Heart left ventricle (tissue), 16 donors: ENCODE measurements around the gene FYN. TPM values are rescaled to one million over a fixed set of nuclear protein-coding genes. Genes with fewer than 3 reads are reported as not detected.
A peak's percentile ranks its signal among the peaks of the same experiment; 100 is the strongest.

Experiments
- ATAC-seq, 4 donors: fragments of 200-7000 bp; cut with Tn5 transposase; one replicate each; pipeline ENCODE4 v1.9.1; 2020 to 2022; ENCODE audit warnings: moderate library complexity in 4 of 4, mild to moderate bottlenecking in 3 of 4, moderate number of reproducible peaks in 1 of 4
- DNase-seq, 5 donors: peaks; one replicate each; pipeline ENCODE4 v3.0.0-alpha.2; 2020
- H3K27ac ChIP-seq, 12 donors: fragments of 200-600 bp; sonication (generic) in 4 of 12; one replicate each; pipeline versions ENCODE4 v1.5.0 to v1.8.0; 2016 to 2022; ENCODE audit warnings: mild to moderate bottlenecking in 2 of 12
- H3K27me3 ChIP-seq, 9 donors: fragments of 200-600 bp; sonication (generic) in 2 of 9; one replicate each; pipeline versions ENCODE4 v1.5.1 to v1.8.0; 2016 to 2022; ENCODE audit warnings: mild to moderate bottlenecking in 3 of 9
- H3K36me3 ChIP-seq, 9 donors: fragments of 200-600 bp; sonication (generic) in 2 of 9; one replicate each; pipeline versions ENCODE4 v1.5.0 to v1.8.0; 2018 to 2022; ENCODE audit warnings: mild to moderate bottlenecking in 2 of 9
- H3K4me1 ChIP-seq, 12 donors: fragments of 200-600 bp; sonication (generic) in 4 of 12; one replicate each; pipeline versions ENCODE4 v1.5.0 to v1.8.0; 2016 to 2022; ENCODE audit warnings: mild to moderate bottlenecking in 3 of 12
- H3K4me3 ChIP-seq, 12 donors: fragments of 200-600 bp; sonication (generic) in 4 of 12; one replicate each; pipeline versions ENCODE4 v1.5.0 to v1.8.0; 2017 to 2022; ENCODE audit warnings: mild to moderate bottlenecking in 9 of 12, moderate library complexity in 4 of 12
- H3K9me3 ChIP-seq, 12 donors: fragments of 200-600 bp; sonication (generic) in 4 of 12; one replicate each; pipeline versions ENCODE4 v1.5.0 to v1.8.0; 2016 to 2022; ENCODE audit warnings: mild to moderate bottlenecking in 1 of 12
- POLR2A ChIP-seq, 2 donors: fragments of 450-650 bp; IDR thresholded peaks; one replicate each; pipeline ENCODE4 v1.6.1; 2017; ENCODE audit warnings: antibody characterized with exemption in 2 of 2, mild to moderate bottlenecking in 2 of 2, moderate library complexity in 2 of 2
- WGBS, 4 donors: extraction: QIAGEN DNeasy Blood & Tissue Kit in 2 of 4; methylation state at CpG; one replicate each; pipeline versions ENCODE4 v1.1.5 to v1.1.7; 2013 to 2018; 5-methylcytosine and 5-hydroxymethylcytosine counted together
- intact Hi-C, 10 donors: fragments of 100-400 bp; cut with DNase I; formaldehyde crosslinking; loops; one replicate each; pipeline versions ENCODE4 v1.11.1 to v1.14.2; 2022
- polyA plus RNA-seq, 2 donors: library from polyadenylated mRNA; stranded (reverse); fragments of 200-250 nt; gene quantifications; one replicate each; pipeline ENCODE4 v1.2.3, GENCODE V29; 2013
- total RNA-seq, 9 donors: library from RNA; depleted of rRNA in 2 of 9; stranded (reverse); fragments of >200 nt in 2 of 9; fragmentation: NEBNext Ultra II Directional in 3 of 9; extraction: Animal tissue kit (Norgen Biotek cat#: 25700) in 3 of 9; gene quantifications; one replicate each; pipeline versions ENCODE4 v1.1.0 to v1.2.4, GENCODE V29; 2016 to 2023
- TF ChIP-seq, protein P1 (sequence below), 12 donors: fragments of 200-600 bp; sonication (generic) in 4 of 12; IDR thresholded peaks; one replicate each; pipeline versions ENCODE4 v1.5.0 to v1.8.0; 2018 to 2022; ENCODE audit warnings: antibody characterized with exemption in 12 of 12, mild to moderate bottlenecking in 5 of 12
- donor health status: ischemic (EF 13 %, LVEDD 7.1; RV severe dilation, severe dysfunction).
- donor health status: healthy with polysubstance abuse.
- donor health status: DM: no; HTN: yes; CAD: no.
- donor health status: DM: no; HTN: no; CAD: no.
- donor health status: ischemic (EF 25% LVEDD 6.9; RV normal size, moderate dysfunction).
- donor health status: ischemic (EF 25% LVEDD 5.7; RV mildly dilated, moderate dysfunction).
- donor health status: healthy.
- donor health status: DM: yes; HTN: yes; CAD: no.
- donor health status: ischemic (EF 35%, LVEDD 5.7; RV mildly dilated, moderate dysfunction).
- donor health status: nonischemic (EF 11% LVEDD 7.7; RV severe dilation, severe dysfunction).
- donor health status: DM: yes; HTN: yes; CAD: no.
- donor health status: PGD.
- donor health status: ischemic (EF 29% LVEDD 5.4; RV normal size, mild dysfunction).
- donor health status: nonischemic (EF 23%, LVEDD 6.1; RV moderate dilation, normal function).

Gene FYN
- total and polyA plus RNA-seq, 11 donors: 14.7 to 72.4 (median 52.3) TPM

- peaks cover 0 to 13% (median 0%) of the 10 kb centered on the region in 9 donors for H3K36me3 ChIP-seq
- H3K27me3 ChIP-seq: no peaks in the 10 kb centered on the region
- no peak overlapping the region for H3K4me3 ChIP-seq
- H3K9me3 ChIP-seq: no peaks in the 10 kb centered on the region
- DNase-seq (no peak), ATAC-seq (no peak)
- no peak for TF ChIP-seq POLR2A (IDR thresholded peaks at IDR 0.05)
- TF ChIP-seq, protein P1, sequence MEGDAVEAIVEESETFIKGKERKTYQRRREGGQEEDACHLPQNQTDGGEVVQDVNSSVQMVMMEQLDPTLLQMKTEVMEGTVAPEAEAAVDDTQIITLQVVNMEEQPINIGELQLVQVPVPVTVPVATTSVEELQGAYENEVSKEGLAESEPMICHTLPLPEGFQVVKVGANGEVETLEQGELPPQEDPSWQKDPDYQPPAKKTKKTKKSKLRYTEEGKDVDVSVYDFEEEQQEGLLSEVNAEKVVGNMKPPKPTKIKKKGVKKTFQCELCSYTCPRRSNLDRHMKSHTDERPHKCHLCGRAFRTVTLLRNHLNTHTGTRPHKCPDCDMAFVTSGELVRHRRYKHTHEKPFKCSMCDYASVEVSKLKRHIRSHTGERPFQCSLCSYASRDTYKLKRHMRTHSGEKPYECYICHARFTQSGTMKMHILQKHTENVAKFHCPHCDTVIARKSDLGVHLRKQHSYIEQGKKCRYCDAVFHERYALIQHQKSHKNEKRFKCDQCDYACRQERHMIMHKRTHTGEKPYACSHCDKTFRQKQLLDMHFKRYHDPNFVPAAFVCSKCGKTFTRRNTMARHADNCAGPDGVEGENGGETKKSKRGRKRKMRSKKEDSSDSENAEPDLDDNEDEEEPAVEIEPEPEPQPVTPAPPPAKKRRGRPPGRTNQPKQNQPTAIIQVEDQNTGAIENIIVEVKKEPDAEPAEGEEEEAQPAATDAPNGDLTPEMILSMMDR (IDR thresholded peaks at IDR 0.05): no peak
- H3K4me1 ChIP-seq: peaks cover 6 to 74% (median 56%) of the 10 kb centered on the region in 12 donors
- WGBS, 4 donors: 72 to 83% (median 79%) methylated on average over 5 of the region's 5 CpGs
- H3K27ac ChIP-seq: peak overlapping the region in 3 of 12 donors; percentile 3 to 52 (median 12)
- intact Hi-C loops: loop anchor here in 2 of 10 donors (10.0 kb wide), 2 partner anchors 58 to 92 kb away; partner anchors contain the start of gene FYN (in 1 of the 2)
These were observed 91.0 kb downstream of the FYN start for GRCh38 chr6:111782192-111782809.

DNA sequence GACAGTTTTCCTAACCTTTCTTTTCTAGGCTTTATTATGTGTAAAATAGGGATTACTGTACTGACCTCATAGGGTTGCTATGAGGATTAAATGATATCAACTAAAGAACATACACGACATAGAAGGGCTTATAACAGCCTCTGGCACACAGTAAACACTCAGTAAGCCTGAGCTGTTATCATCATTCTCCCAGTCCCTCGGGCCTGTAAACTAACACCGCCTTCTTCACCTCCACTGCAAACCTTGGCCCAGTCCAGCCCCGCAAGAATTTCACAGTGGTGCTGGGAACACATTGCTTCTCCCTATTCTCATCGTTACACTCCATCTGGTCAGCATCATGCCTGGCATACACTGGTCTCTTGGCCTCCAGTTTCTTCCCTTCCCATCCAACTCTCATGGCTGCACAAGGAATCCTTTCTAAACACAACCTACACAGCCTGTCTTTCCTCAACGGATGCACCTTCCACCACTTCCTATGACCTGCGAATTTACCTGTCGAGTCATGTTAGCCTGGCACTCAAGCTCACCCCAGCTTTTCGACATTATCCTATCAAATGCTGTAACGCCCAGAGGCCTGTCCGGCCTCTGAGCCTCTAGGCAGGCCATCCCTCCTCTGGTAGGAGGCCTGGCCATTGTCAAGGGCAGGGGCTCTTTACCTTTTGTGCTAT lies 92.1 kb downstream of the FYN start:
- Histone ChIP-seq H3K4me1 (peaks cover 6 to 85% (median 63%) of the 10 kb centered on the region in 12 donors), H3K4me3 (no peak overlapping the region), H3K36me3 (peaks cover 0 to 13% (median 0%) of the 10 kb centered on the region in 9 donors), H3K9me3 (no peaks in the 10 kb centered on the region), H3K27ac (peak overlapping the region in 8 of 12 donors; percentile 9 to 60 (median 44)), H3K27me3 (no peaks in the 10 kb centered on the region)
- no peak for DNase-seq
- WGBS, 4 donors: 55 to 60% (median 55%) methylated on average over 11 of the region's 11 CpGs
- TF ChIP-seq, protein P1 (IDR thresholded peaks at IDR 0.05): no peak
- TF ChIP-seq POLR2A (IDR thresholded peaks at IDR 0.05): no peak
- intact Hi-C loops: loop anchor here in 2 of 10 donors (10.0 kb wide), 2 partner anchors 56 to 94 kb away; partner anchors contain the start of gene FYN (in 1 of the 2)
- ATAC-seq: peak; percentile 25 to 76 (median 50)

- H3K4me1 ChIP-seq: peaks cover 6 to 92% (median 67%) of the 10 kb centered on the region in 12 donors
- 89 to 90% (median 89%) methylated on average over 5 of the region's 5 CpGs for WGBS, 4 donors
- DNase-seq (no peak), ATAC-seq (no peak)
- H3K27me3 ChIP-seq: no peaks in the 10 kb centered on the region
- H3K36me3 ChIP-seq: peaks cover 0 to 13% (median 0%) of the 10 kb centered on the region in 9 donors
- TF ChIP-seq POLR2A (IDR thresholded peaks at IDR 0.05): no peak
- TF ChIP-seq, protein P1 (IDR thresholded peaks at IDR 0.05): no peak
- no peaks in the 10 kb centered on the region for H3K9me3 ChIP-seq
- H3K4me3 ChIP-seq: no peak overlapping the region
- peak overlapping the region in 3 of 12 donors; percentile 48 to 50 (median 48) for H3K27ac ChIP-seq
- intact Hi-C loops: loop anchor here in 2 of 10 donors (10.0 kb wide), 2 partner anchors 56 to 94 kb away; partner anchors contain the start of gene FYN (in 1 of the 2)
These were observed 92.9 kb downstream of the FYN start for GRCh38 chr6:111780393-111780792.

DNA sequence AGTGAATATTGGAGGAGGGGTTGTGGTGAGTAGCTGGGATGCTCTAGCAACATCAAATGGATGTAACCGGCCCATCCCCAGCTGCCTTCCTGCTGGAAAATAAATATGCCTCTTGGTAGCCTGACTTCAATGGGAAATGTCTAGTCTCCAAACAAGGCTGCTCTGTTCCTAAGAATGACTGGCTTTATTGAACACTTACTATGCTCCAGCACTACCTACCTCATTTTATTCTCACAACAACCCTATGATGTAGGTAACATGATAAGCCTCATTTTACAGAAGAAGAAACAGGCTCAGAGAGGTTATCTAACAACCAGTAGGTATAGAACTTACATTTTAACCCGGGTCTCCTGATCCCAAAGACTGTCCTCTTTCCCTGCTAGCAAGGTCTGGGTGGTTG lies 93.6 kb downstream of the FYN start:
- Histone ChIP-seq H3K4me3 (no peak overlapping the region), H3K27ac (peak overlapping the region in 1 of 12 donors; percentile 30), H3K36me3 (peaks cover 0 to 13% (median 0%) of the 10 kb centered on the region in 9 donors), H3K27me3 (no peaks in the 10 kb centered on the region), H3K9me3 (no peaks in the 10 kb centered on the region), H3K4me1 (peaks cover 6 to 92% (median 60%) of the 10 kb centered on the region in 12 donors)
- 93 to 100% (median 96%) methylated on average over 2 of the region's 2 CpGs for WGBS, 4 donors
- intact Hi-C loops: loop anchor here in 2 of 10 donors (10.0 kb wide), 2 partner anchors 55 to 95 kb away; partner anchors contain the start of gene FYN (in 1 of the 2)
- DNase-seq (no peak), ATAC-seq (no peak)
- no peak for TF ChIP-seq POLR2A (IDR thresholded peaks at IDR 0.05)
- TF ChIP-seq, protein P1 (IDR thresholded peaks at IDR 0.05): no peak
